Stimulated activated naive CD8-positive, alpha-beta T cell treated with anti-CD3 and anti-CD28 coated beads, Interleukin-15, Interleukin-2, amounts not matched to agents 100 ng/mL and 50 ng/mL, for 24 hours (primary cell): Measurements from ENCODE around the gene NEK10.

ENCODE experiments used
- H3K27ac Mint-ChIP-seq: one replicate; pipeline ENCODE4 v1.8.0; 2021; ENCODE audit warnings: mild to moderate bottlenecking, mixed read lengths
- H3K27me3 Mint-ChIP-seq: one replicate; pipeline ENCODE4 v1.8.0; 2021; ENCODE audit warnings: mixed read lengths
- H3K36me3 Mint-ChIP-seq: one replicate; pipeline ENCODE4 v1.8.0; 2021; ENCODE audit warnings: low read depth, mixed read lengths
- H3K4me1 Mint-ChIP-seq: one replicate; pipeline ENCODE4 v1.8.0; 2021; ENCODE audit warnings: low read depth, mixed read lengths
- H3K4me3 Mint-ChIP-seq: one replicate; pipeline ENCODE4 v1.8.0; 2021; ENCODE audit warnings: mild to moderate bottlenecking, mixed read lengths
- H3K9me3 Mint-ChIP-seq: one replicate; pipeline ENCODE4 v1.8.0; 2021; ENCODE audit warnings: mixed read lengths

The NEK10 gene

DNA sequence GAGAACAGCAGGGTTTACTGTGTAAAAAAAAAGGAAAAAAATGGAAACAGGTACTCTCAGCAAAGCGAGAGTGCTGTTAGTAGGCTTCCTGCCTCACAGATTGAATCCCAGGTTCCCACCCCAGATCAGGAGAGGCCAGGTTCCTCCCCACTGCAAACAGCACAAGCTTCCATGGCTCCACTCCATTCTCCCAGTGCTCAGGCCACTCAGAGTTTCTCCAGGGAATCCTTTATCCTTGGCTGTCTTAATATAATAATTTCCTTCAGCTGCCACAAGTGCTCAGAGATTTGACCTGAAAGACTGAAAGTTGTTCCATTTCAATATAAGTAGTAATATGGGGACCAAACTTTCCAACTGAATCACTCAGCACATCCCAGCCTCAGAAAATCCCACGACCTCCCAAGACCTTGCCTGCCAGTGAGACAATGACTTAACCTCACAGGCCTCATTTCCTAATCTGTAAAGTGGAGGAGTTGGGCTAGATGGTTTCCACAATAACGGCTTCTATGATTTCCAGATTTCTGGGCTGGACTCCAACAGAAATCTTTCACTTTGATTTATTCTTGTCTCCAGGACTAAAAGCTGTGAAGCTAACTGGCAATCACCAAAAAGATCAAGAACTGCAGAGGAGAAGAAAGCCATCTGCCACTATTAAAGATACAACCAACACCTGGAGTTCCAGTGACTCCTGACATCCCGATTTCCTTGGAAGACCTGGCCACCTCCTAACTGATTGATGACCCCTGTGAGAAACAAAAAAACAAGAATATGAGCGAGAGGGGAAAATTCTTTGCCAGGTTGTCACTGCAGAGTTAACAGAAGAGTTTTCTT lies 289.5 kb downstream of the NEK10 start:
- H3K36me3 Mint-ChIP-seq = no peaks in the 10 kb centered on the region
- no peaks in the 10 kb centered on the region for H3K4me1 Mint-ChIP-seq
- H3K9me3 Mint-ChIP-seq = no peaks in the 10 kb centered on the region
- no peaks in the 10 kb centered on the region for H3K27me3 Mint-ChIP-seq
- no peak overlapping the region for H3K27ac Mint-ChIP-seq
- H3K4me3 Mint-ChIP-seq = no peak overlapping the region

DNA sequence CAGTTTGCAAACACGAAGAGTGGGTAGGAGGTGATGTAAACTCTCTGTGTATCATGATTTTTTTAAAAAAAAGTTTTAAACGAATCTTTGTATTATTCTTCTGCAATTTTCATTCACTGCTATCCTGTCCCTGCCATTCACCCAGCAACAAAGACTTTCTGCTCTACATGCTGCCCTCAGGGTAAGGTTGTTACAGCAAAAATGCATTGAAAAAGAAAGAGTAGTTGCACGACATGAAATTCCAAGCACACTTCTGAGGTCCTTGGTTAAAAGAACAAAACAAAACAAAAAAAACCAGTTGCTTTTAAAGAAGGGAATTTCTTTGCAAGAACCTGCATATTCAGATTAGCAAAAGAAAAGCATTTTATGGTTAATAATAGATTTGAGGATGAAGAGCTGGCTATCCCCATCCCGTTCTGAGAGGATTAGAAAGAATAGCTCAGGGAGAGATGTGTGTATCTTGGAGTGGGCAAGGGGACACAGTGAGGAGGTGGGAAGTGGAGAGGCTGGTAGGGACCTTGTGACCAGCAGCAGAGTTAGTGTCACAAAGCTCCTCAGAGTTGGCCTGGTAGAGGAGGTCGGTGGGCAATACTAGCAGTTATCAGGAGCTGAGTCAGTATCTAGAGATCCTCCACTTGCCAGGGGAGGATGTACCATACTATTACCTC lies 290.8 kb downstream of the NEK10 start:
- Mint-ChIP-seq H3K9me3 (no peaks in the 10 kb centered on the region), H3K36me3 (no peaks in the 10 kb centered on the region), H3K4me1 (no peaks in the 10 kb centered on the region), H3K27ac (no peak overlapping the region), H3K27me3 (no peaks in the 10 kb centered on the region), H3K4me3 (no peak overlapping the region)

DNA sequence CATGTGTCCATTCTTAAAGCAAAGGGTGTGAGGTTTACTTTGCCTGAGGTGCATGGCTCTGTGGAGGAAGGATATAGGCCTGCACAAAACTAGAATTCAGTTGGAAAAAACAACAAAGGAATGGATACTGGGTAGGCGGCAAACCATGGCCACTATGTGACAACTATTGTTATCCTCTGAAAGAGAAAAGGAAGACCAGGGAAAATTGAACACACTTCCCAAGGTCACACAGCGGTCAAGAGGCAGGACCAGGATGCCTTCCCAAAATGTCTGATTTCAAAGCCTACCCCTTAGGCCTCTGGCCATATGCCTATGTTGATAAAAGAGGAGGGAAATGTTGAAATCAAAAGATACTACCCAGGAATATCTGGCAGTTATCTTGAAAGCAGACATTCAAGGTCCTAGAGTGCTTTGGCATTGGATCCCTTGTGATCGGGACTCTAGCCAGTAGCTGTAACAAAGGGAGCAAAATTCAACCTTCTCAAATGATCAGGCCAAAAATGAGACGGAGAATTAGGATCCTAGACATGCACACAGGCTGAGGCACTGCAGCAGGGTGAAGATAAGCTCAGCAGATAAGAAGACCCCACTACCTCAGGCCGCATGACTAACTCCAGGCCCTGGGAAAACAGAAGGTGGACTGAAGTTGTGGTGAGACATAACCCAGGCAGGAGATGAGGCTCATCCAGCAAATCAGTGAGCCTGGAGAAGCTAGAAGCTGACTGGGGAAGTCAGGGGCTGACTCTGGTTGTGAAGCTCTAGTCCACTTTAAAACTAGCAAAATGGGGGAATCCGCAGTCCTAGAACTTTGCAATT lies 292.2 kb downstream of the NEK10 start:
- H3K4me1 Mint-ChIP-seq = no peaks in the 10 kb centered on the region
- H3K36me3 Mint-ChIP-seq = no peaks in the 10 kb centered on the region
- no peaks in the 10 kb centered on the region for H3K27me3 Mint-ChIP-seq
- H3K9me3 Mint-ChIP-seq = no peaks in the 10 kb centered on the region
- no peak overlapping the region for H3K4me3 Mint-ChIP-seq
- no peak overlapping the region for H3K27ac Mint-ChIP-seq

DNA sequence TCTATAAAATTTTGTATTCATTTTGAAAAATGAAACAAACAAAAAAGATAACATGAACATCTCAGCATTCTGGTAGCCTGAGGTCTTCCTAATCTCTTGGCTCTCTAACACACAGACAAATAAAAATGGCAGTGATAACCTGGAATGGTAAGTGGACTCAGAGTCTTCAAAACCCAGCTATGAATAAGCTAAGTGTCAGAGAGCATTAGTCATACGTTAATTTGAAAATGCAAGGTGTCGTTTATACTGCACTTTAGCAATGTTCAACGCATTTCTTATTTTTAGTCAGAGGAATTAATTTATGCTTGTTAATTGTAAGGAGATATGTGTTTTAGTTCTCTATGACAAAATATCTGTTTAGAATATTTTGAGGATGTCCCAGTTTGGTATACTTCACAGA lies 294.3 kb downstream of the NEK10 start:
- H3K27me3 Mint-ChIP-seq = no peaks in the 10 kb centered on the region
- H3K9me3 Mint-ChIP-seq = no peaks in the 10 kb centered on the region
- no peaks in the 10 kb centered on the region for H3K36me3 Mint-ChIP-seq
- no peak overlapping the region for H3K4me3 Mint-ChIP-seq
- no peak overlapping the region for H3K27ac Mint-ChIP-seq
- no peaks in the 10 kb centered on the region for H3K4me1 Mint-ChIP-seq

DNA sequence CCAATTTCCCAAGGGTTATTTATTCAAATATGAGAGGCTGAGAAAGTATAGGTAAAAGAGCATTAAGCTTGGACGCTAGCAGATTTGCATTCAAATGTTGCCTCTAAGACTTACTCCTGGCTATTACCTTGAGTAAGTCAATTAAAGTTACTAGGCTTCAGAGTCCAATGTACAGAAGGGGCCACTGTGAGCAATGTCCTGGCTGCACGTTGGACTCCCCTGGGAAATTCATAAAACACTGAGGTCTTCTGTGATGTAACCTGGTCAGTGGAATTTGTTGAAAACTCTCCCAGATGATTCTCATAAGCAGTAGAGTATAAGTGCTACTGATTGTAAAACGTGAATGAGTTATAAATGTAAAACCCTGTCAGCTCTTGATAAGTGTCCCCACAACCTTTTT lies 295.3 kb downstream of the NEK10 start:
- no peaks in the 10 kb centered on the region for H3K27me3 Mint-ChIP-seq
- no peak overlapping the region for H3K27ac Mint-ChIP-seq
- H3K9me3 Mint-ChIP-seq = no peaks in the 10 kb centered on the region
- no peak overlapping the region for H3K4me3 Mint-ChIP-seq
- H3K36me3 Mint-ChIP-seq = no peaks in the 10 kb centered on the region
- H3K4me1 Mint-ChIP-seq = no peaks in the 10 kb centered on the region

DNA sequence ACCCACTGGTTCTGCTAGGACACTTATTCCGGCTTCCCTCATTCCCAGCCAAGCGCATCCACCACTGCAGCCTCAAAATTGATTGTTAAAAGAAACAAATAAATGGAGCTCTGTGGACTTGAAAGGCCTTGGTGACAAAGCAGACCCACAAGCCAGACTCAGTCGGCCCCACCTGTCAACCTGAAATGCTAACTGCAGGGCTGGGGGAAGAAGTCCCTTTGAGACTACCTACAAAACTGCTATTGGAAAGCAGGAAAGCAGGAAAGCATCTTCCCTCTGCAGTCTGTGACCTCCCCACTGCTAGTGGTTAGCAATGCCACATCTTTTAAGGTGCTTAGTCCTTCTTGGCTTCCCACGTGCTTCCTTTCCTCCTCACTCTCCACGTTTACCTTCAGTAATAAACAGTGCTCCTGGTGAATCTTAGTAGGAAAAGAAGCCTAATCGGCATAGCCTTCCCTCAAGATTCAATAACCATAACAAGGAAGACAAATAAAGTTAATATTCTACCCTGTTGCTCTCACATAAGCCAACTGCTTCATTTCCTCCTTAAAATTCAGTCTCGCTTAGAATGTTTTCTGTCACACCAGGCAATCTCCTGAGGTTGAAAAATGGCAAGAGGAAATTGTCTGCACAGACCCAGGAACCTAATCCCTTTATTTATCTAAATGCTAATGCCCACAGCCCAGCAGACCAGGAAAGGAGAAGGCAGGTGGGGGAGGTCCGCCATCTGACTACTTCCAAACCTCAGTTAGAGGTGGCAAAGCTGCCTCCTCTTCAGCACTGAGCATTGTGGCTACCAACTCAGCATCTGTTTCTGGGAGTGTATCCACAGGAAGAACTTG lies 296.2 kb downstream of the NEK10 start:
- H3K4me3 Mint-ChIP-seq = no peak overlapping the region
- H3K4me1 Mint-ChIP-seq = no peaks in the 10 kb centered on the region
- H3K27ac Mint-ChIP-seq = no peak overlapping the region
- no peaks in the 10 kb centered on the region for H3K36me3 Mint-ChIP-seq
- H3K9me3 Mint-ChIP-seq = no peaks in the 10 kb centered on the region
- no peaks in the 10 kb centered on the region for H3K27me3 Mint-ChIP-seq

DNA sequence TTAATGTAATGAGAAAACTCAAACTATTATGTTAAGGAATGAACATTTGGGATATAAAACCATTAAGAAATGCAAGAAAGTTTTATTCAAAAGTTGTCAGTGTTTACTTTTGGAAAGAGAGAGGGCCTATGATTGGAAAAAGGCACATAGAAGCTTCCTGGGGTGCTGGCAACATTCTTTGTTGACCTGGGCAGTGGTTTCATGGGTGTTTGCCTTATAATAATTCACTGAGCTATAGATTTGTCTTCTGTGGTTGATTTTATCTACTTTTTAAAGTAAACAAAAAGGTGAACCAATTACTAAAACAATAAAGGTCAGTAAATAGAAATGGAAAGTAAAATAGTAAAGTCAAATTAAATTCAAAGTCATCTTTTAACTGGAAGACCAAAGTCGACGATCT lies 308.8 kb downstream of the NEK10 start:
- H3K4me1 Mint-ChIP-seq = no peaks in the 10 kb centered on the region
- H3K36me3 Mint-ChIP-seq = no peaks in the 10 kb centered on the region
- no peak overlapping the region for H3K4me3 Mint-ChIP-seq
- no peak overlapping the region for H3K27ac Mint-ChIP-seq
- peaks cover 7% of the 10 kb centered on the region for H3K9me3 Mint-ChIP-seq
- peaks cover 8% of the 10 kb centered on the region for H3K27me3 Mint-ChIP-seq
